Hematopoietic multipotent progenitor cell (in vitro differentiated cells): ENCODE data around the gene TBL1XR1. TPM values are rescaled to one million over a fixed set of nuclear protein-coding genes. Genes with fewer than 3 reads are reported as not detected.
A peak's percentile ranks its signal among the peaks of the same experiment; 100 is the strongest.

Experiments used
- DNase-seq, 3 donors: peaks; one replicate each; pipeline ENCODE4 v3.0.0-alpha.2; 2011 to 2015; ENCODE audit warnings: low read depth in 2 of 3, low spot score in 2 of 3
- total RNA-seq: library from RNA; depleted of rRNA; stranded (reverse); fragments of >200 nt; gene quantifications from one replicate; pipeline ENCODE4 v1.2.3, GENCODE V29; 2012

TBL1XR1 gene
- total RNA-seq, 1 donor: 81.6 TPM

DNA sequence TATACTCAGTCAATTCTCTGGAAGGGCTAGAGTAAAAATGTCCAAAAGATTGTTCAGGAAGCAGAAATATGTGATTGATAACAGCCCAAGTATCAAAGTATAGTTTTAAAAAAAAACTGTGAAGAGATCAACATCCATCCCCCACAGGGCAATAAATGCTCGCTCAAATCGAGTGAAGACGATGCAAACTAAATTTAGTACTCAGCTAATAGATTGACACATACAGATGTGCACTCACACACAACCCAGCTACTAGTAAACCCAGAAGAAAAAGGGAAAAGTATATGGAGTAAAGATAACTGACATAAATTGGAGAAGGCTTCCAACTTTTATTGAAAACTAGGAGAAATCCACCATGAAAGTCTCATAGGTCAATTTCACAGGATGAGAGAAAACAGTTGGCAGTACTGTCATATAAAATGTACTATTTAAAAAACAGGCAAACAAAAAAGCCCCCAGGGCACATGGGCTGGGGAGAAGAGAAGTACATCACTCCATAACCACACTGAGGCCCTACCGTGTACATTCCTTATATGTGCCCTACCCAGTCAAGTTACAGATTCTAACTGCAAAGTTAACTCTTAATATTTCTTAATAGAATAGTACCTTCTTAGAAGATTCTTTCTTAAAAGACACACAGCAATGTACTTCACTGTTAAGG, 125.7 kb downstream of the TBL1XR1 start:
- DNase-seq: no peak

GRCh38 chr3:177069514-177070329, 127.6 kb downstream of the TBL1XR1 start:
- DNase-seq: no peak

- DNase-seq: no peak
Observed at GRCh38 chr3:177068967-177069366, 128.3 kb downstream of the TBL1XR1 start.

- DNase-seq: no peak
Observed at GRCh38 chr3:177066068-177066467, 131.2 kb downstream of the TBL1XR1 start.

DNA sequence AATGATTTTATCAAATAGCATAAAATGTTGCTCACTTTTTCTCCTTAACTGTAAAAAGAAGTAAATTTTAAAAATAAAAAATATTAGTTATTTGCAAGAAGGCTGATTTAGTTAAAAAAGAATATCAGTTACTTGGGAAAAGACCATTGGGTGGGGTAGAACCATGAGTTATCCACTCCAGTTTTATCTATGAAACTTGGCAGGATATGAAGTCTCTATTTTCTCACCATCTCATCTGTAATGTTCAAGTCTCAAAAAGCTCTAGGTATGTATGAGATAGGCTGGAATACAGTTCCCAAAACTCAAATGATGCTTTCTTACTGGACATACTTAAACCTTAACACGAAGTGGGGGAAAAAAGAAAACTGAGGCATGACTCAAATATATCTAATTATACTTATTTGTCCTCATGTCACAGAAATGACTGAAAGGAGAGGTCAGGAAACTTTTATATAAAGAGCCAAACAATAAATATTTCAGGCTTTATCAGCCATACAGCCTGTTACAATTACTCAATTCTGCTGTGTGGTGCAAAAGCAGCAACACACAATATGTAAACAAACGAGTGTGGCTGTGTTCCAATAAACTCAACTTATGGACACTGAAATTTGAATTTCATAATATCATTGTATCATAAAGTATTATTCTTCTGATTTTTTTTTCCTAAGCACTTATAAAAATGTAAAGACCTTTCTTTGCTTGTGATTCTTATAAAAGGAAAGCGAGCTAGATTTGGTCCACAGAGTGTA, 131.8 kb downstream of the TBL1XR1 start:
- no peak for DNase-seq

DNA sequence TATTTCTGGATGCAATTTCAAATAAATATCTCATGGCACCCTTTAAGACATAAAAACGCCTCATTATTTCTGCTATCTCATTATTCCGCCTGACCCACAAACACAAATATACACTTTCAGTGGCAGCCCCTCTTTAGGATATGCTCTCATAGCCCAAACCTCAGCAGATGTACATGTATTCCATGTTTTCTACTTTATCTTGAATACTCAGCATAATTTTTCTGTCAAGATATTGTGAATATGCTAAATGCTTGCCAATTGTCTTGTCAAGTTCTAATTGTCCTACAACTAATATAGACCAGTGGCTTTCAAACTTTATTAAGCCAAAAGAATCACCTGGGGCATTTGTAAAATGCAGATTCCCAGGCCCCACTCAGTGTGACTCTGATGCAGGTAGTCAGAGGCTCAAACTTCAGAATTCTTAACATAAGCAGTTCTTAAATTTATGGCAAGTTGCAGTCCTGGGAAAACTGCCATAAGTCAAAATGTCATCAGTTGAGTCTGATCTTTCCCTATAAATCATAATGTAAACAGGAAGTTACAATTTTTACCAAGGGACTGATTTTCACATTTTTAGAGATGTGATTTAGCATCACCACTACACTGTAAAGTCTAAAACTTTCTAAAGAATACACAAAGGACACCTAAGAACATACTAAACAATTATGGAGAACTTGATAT, 135.1 kb downstream of the TBL1XR1 start:
- DNase-seq: no peak

GRCh38 chr3:177061369-177061768, 135.9 kb downstream of the TBL1XR1 start:
- DNase-seq: no peak

DNA sequence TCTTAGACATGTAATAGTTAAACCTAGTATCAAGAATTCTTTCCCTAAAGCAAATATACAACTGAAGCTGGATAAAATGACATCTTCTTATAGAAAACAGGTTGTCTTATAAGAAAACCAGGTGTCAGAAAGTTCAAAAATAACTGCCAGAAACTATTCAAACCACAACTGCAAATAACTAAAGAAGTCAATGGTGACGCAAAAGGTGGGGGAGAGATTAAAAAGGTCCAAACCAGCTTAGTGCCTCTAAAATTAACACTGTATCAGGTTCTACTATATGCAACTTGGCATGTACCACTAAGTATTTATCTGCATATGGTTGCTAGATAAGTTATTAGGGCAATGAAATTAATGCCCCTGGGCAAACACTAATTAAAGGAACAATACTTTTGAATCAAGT, 136.8 kb downstream of the TBL1XR1 start:
- DNase-seq: no peak

DNA sequence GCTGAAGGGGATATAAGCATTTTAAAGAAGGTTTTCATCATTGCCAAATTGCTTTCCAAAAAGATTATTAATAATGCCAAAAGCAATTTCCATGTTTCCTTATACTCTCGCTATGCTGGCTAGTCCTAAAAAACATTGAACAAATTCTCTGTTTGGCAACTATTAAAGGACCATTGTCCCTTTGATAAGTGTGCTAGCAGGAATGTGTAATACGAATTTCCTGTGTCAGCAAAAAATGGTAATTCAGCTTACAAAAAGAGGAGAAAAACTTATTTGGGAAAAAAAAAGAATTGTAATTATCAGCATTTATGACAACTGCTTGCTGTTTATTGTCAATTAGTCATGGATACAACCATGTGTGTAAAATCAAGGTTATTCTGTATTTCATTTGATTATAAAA, 138.6 kb downstream of the TBL1XR1 start:
- DNase-seq: no peak

DNA sequence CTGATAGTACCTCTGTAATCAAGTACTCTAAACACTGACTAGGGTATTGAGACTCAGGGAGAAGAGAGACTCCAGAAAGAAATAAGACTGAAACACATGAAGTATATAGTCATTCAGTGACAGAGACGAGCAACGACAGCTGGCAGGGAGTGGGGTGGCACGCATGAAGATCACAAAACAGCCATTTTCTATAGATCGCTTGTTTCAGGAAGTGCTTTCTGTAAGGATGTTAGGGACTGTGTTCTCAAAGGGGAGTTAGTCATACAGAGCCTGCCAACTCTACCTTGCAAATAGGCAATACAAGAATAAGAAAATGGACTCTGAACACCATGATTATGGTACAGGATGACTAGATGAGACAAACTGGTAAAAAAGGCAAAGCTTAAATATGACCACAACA, 139.5 kb downstream of the TBL1XR1 start:
- DNase-seq: peak in 1 of 3 donors; percentile 16

GRCh38 chr3:177056927-177057326, 140.4 kb downstream of the TBL1XR1 start:
- no peak for DNase-seq

- no peak for DNase-seq
Observed at GRCh38 chr3:177055605-177056571, 141.4 kb downstream of the TBL1XR1 start.

DNA sequence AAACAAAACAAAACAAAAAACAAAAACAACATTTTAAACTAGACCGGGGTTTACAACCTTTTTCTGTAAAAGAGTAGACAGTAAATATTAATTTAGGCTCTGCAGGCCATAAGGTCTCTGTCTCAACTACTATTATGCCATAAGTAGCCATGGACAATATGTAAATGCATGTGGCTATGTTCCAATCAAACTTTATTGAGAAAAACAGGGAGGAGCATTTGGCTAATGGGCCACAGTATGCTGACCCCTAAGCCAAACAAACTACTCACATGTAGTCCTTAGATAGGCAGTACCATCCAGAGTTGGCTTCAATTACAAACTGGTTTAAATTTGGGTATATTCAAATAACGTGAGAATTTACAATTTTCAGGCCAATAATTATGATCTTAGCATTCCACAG, 144.2 kb downstream of the TBL1XR1 start:
- no peak for DNase-seq

GRCh38 chr3:177051411-177051810, 145.9 kb downstream of the TBL1XR1 start:
- no peak for DNase-seq

DNA sequence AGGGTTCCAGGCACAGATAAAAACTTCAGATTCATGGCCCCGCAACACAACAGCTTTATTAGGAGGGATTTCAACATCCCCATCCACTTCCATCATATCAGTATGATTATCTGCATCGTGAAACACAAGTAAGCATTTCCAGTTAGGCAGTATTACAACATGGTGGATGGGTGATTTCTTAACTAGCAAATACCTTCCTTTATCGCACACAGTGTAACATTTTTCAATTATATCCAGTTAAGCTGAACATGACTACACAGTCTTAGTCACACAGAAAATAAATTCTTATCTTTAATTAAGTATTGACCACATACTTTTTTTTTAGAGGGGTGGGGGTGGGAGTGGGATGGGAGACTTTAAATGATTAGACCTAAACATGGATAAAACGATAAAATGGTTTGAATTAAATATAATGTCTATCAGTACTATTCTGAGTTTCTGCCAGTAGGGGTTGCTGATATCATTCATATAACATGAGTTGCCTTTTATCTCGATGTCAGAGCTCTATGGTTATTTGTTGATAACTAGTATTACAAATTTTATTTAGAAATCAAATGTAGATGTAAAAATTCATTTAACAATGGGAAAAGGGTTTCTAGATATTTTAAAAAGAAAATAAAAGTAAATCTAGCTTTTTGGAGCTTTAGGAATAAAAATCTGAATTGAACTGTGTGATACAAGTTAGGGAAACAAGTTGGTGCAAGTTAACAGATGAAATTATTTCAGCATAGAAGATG, 146.6 kb downstream of the TBL1XR1 start:
- peak; percentile 26 to 80 (median 49) for DNase-seq

DNA sequence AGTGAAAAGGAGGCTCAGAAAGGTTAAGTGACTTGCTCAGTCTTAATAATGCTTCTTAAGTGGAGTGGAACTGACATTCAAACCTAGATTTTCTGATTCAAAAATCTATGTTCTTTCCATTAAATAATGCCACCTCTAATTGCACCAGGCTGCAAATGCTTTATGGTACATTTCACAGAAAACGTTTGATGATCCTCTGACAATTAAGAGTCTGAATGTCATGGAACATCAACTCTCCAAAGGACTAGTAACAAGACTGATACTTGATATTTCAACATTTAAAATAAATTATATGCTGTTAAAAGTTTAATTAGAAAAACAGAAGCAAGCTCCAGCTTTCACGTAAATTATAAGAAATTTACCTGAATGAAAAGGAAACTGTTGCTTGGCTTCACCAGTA, 151.5 kb downstream of the TBL1XR1 start:
- no peak for DNase-seq

- DNase-seq: no peak
Observed at GRCh38 chr3:177045222-177045621, 152.1 kb downstream of the TBL1XR1 start.

- no peak for DNase-seq
Observed at GRCh38 chr3:177041730-177042551, 155.3 kb downstream of the TBL1XR1 start.
